HUES48 (cell line): ENCODE measurements around the gene WDR70.

Experiments used
- H3K27ac ChIP-seq: one replicate; pipeline ENCODE4 v1.7.0; 2013; ENCODE audit warnings: low read depth, low read length, inconsistent platforms
- H3K27me3 ChIP-seq: 2 replicates; pipeline ENCODE4 v1.6.1; 2013; ENCODE audit warnings: mild to moderate bottlenecking, low read length; ENCODE audit not compliant: control insufficient read depth, insufficient read depth
- H3K36me3 ChIP-seq: 2 replicates; pipeline ENCODE4 v1.6.1; 2013; ENCODE audit warnings: low read length; ENCODE audit not compliant: control insufficient read depth, insufficient read depth
- H3K4me1 ChIP-seq: 2 replicates; pipeline ENCODE4 v1.6.1; 2013; ENCODE audit warnings: mild to moderate bottlenecking, low read length; ENCODE audit not compliant: control insufficient read depth, insufficient read depth
- H3K4me3 ChIP-seq: 2 replicates; pipeline ENCODE4 v1.5.1; 2013; ENCODE audit warnings: mild to moderate bottlenecking, low read depth, low read length
- H3K9ac ChIP-seq: 2 replicates; pipeline ENCODE4 v1.6.1; 2013; ENCODE audit warnings: mild to moderate bottlenecking, low read depth, low read length, moderate library complexity
- H3K9me3 ChIP-seq: 2 replicates; pipeline ENCODE4 v1.6.1; 2013; ENCODE audit warnings: low read length; ENCODE audit not compliant: control insufficient read depth, insufficient read depth

Gene WDR70

DNA sequence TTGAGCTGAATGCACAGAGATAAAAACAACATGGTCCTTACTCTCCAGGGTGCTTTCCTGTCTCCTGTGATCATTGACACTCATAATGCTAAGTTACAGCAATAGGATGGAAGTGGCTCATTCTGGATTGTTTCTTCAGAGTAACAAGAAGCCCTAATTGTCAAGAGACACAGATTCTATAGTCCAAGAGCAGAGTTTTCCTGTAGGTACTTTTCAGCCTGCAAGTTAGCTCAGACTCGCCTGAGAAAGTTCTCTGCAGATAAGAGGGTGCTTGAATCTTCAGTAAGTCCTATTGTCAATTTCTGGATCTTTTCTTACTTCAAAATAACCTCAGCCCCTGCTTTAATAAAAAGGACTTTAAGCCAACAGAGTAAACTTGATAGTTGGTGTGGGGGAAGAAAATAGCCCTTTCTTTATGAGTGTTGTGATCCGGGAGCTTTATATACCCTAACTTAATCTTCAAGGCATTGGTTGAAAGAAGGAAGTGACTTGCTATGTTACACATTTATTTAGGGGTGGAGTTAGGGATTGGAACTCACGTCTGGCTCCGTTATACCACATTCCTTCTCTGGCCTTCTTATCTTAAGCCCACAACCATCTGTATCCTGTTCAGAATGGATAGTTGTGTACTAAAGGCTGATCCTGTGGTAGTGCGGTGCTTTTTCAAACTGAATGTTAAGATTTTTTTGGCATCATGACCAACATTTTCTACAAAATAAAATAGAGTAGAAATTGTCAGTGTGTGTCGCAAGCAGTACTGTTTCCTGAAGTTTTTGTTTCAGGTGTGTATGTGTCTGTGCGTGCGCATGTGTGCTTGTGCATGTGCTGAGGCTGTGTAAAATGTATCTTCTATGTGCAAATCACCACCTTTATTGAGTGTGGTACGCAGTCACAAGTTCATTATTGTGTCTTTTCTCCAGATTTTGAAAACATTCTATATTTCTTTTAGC lies 173.9 kb downstream of the WDR70 start:
- H3K27ac ChIP-seq = no peak overlapping the region
- no peak overlapping the region for H3K4me3 ChIP-seq
- H3K9me3 ChIP-seq = no peaks in the 10 kb centered on the region
- H3K36me3 ChIP-seq = no peaks in the 10 kb centered on the region
- H3K27me3 ChIP-seq = no peaks in the 10 kb centered on the region
- H3K4me1 ChIP-seq = peaks cover 12% of the 10 kb centered on the region
- no peak overlapping the region for H3K9ac ChIP-seq

DNA sequence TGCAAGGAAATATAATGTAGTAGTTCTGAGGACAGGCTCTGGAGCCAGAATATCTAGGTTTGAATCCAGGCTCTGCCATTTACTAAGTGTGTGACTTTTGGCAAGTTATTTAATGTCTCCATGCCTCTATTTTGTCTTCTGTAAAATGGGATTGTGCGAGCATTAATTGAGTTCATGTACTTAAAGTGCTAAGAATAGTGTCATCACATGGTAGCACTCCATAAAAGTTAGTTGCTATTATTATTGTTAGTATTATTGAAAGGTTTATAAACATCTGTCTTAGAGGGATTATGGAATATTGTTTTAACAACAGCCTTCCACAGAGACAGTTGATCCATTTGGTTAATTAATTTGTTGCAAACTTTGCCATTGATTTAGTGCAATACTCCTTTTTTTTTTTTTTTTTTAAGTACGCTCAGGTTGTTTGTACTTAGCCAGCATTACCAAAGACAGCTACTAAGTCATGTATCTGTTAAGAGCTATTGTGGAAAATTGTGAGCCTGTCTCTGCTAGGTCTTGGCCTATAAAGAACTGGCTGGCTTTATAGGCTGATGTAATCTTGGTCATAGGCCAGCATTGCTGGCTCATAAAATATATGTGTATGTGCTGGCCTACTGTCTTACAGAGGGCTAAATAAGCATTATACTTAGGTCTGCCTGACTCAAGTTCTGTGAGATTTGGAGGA lies 174.7 kb downstream of the WDR70 start:
- Histone ChIP-seq H3K36me3 (no peaks in the 10 kb centered on the region), H3K9ac (no peak overlapping the region), H3K27ac (no peak overlapping the region), H3K4me1 (peaks cover 12% of the 10 kb centered on the region), H3K27me3 (no peaks in the 10 kb centered on the region), H3K9me3 (no peaks in the 10 kb centered on the region), H3K4me3 (no peak overlapping the region)

DNA sequence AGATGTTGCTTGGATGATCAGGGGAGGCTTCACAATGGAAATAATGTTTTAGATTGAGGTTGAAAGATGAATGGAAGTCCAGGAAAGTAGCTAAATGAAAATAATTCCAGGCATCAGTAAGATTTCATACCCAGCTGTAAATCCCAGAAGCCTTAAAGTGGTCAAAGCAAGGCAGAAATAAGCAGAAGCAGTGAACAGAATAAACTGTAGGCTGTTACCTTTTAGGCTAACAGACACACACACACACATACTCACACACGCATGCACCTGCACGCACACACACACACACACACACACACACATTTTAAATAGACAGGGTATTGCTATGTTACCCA lies 175.3 kb downstream of the WDR70 start:
- Histone ChIP-seq H3K4me1 (peaks cover 12% of the 10 kb centered on the region), H3K27me3 (no peaks in the 10 kb centered on the region), H3K27ac (no peak overlapping the region), H3K4me3 (no peak overlapping the region), H3K9me3 (no peaks in the 10 kb centered on the region), H3K36me3 (no peaks in the 10 kb centered on the region), H3K9ac (no peak overlapping the region)

DNA sequence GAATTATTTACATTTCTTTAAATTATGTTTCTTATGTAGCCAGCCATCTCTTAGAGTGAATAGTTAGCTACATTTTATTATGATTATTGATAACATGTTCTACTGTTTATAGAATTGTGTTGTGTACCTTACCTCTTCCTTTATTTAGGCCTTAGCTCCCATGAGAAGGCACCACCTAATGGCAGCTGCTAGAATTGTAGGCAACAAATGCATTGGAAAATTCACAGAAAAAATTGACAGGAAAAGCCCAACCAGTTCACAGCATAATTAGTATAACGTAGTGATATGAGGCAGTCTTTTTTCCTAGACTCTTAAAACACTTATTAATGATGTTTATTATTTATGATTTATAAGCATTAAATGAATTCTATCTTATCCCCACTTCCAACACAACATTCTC lies 175.8 kb downstream of the WDR70 start:
- peaks cover 12% of the 10 kb centered on the region for H3K4me1 ChIP-seq
- H3K4me3 ChIP-seq = no peak overlapping the region
- no peaks in the 10 kb centered on the region for H3K36me3 ChIP-seq
- H3K9ac ChIP-seq = no peak overlapping the region
- H3K27ac ChIP-seq = no peak overlapping the region
- H3K9me3 ChIP-seq = no peaks in the 10 kb centered on the region
- no peaks in the 10 kb centered on the region for H3K27me3 ChIP-seq

DNA sequence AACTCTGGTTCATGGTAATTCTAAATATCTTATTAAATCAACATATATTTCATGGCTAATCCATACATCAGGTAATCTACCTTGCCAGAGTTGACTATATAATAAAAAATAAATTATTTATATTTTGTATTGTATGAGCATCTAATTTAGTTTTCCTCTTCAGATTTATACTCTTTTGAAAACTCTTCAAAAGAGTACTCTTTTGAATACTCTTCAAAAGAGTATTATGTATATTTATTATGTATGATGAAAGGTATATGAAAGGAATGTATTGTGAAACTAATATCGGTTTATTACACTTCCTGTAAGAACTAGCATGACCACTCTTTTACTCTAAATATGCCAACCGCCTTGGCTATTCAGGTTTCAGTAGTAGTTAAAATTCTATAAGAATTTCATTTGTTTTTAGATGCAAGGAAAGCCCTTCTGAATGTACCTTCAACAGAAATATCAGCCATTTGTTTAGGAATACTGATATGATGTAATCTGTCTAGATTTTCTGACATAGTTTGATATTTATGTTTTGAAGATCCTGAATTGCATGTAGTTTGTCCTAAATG lies 178.7 kb downstream of the WDR70 start:
- no peaks in the 10 kb centered on the region for H3K9me3 ChIP-seq
- H3K27me3 ChIP-seq = no peaks in the 10 kb centered on the region

GRCh38 chr5:37565062-37565670 lies 186.0 kb downstream of the WDR70 start:
- no peaks in the 10 kb centered on the region for H3K4me1 ChIP-seq
- H3K27me3 ChIP-seq = no peaks in the 10 kb centered on the region
- no peak overlapping the region for H3K9ac ChIP-seq
- no peak overlapping the region for H3K4me3 ChIP-seq
- no peak overlapping the region for H3K27ac ChIP-seq
- H3K36me3 ChIP-seq = peaks cover 3% of the 10 kb centered on the region; the same call in 1 of the 2 replicates
- no peaks in the 10 kb centered on the region for H3K9me3 ChIP-seq

More for the DNA sequence above, 178.7 kb downstream of the WDR70 start:
- H3K4me3 ChIP-seq = no peak overlapping the region
- peaks cover 3% of the 10 kb centered on the region; the same call in 1 of the 2 replicates for H3K36me3 ChIP-seq
- H3K4me1 ChIP-seq = peaks cover 5% of the 10 kb centered on the region; the same call in 1 of the 2 replicates
- H3K27ac ChIP-seq = no peak overlapping the region
- H3K9ac ChIP-seq = no peak overlapping the region

- H3K4me3 ChIP-seq = no peak overlapping the region
- no peaks in the 10 kb centered on the region for H3K9me3 ChIP-seq
- H3K4me1 ChIP-seq = no peaks in the 10 kb centered on the region
- H3K9ac ChIP-seq = no peak overlapping the region
- H3K36me3 ChIP-seq = no peaks in the 10 kb centered on the region
- H3K27ac ChIP-seq = no peak overlapping the region
- no peaks in the 10 kb centered on the region for H3K27me3 ChIP-seq
Observed at GRCh38 chr5:37567566-37567965, 188.4 kb downstream of the WDR70 start.

GRCh38 chr5:37568018-37568753 lies 189.1 kb downstream of the WDR70 start:
- Histone ChIP-seq H3K9me3 (no peaks in the 10 kb centered on the region), H3K27me3 (no peaks in the 10 kb centered on the region), H3K27ac (no peak overlapping the region), H3K4me3 (no peak overlapping the region), H3K36me3 (no peaks in the 10 kb centered on the region), H3K4me1 (no peaks in the 10 kb centered on the region), H3K9ac (no peak overlapping the region)

DNA sequence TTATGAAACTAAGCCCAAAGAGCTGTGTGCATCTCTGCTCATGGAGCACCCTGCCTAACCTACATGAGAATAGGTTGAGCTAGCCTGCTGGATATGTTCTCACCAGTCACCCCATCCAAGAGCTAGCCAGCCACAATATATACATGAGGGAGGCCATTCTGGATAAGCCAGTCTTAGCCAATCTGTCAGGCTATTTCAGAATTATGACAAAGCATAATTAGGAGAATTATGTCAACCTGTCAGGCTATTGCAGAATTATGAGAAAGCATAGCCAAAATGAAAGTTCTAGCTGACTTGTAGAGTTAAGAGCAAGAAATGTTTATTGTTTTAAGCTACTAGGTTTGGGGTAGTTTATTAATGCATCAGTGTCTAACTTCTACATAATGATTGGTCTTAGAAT lies 189.8 kb downstream of the WDR70 start:
- Histone ChIP-seq H3K4me3 (no peak overlapping the region), H3K4me1 (no peaks in the 10 kb centered on the region)

GRCh38 chr5:37569466-37569865 lies 190.3 kb downstream of the WDR70 start:
- H3K36me3 ChIP-seq = no peaks in the 10 kb centered on the region
- H3K27ac ChIP-seq = no peak overlapping the region
- no peaks in the 10 kb centered on the region for H3K4me1 ChIP-seq
- no peak overlapping the region for H3K9ac ChIP-seq
- no peak overlapping the region for H3K4me3 ChIP-seq
- H3K9me3 ChIP-seq = no peaks in the 10 kb centered on the region
- no peaks in the 10 kb centered on the region for H3K27me3 ChIP-seq

More for the DNA sequence above, 189.8 kb downstream of the WDR70 start:
- Histone ChIP-seq H3K36me3 (no peaks in the 10 kb centered on the region), H3K27me3 (no peaks in the 10 kb centered on the region), H3K27ac (no peak overlapping the region), H3K9me3 (no peaks in the 10 kb centered on the region), H3K9ac (no peak overlapping the region)
